Activated CD8-positive, alpha-beta memory T cell treated with anti-CD3 and anti-CD28 coated beads for 48 hours (primary cell): ENCODE data around the gene TFF3.
A peak's percentile ranks its signal among the peaks of the same experiment; 100 is the strongest.

Experiments used
- DNase-seq, 3 experiments: peaks; one replicate each; pipeline ENCODE4 v3.0.0-alpha.2; 2020; ENCODE audit warnings: low read depth in 2 of 3, low spot score in 2 of 3

Gene TFF3

DNA sequence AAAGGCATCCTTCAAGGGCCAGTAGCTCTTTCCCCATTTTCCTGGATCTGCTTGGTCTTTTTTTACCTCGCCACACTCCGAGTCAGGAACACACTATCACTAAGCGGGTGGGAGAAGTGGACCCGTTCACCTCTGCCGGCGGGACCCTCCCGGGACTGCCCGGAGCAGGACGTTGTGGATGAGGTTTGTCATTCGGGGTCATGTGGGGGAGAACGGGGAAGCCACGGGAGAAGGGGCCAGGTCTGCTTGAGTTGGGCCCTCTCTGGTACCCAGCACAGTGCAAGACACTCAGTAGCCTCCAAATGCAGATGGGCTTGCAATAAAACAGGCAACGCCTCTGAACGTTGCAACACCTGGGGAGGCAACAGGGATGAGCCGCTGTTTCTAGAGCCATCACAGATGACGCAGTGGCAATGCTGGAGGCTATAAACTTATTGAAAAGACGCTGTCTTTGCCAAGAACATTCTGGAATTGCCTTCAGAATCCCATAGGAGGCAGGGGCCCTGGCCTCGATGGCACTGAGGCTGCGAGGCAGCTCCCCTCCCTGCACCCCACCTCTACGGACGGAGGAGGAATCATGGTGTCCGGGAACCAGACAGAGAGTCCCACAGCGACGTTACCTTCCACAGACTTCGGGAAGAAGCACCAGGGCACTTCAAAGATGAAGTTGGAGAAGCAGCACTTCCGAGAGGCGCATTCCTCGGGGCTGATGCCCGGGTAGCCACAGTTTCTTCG, 31.8 kb upstream of the TFF3 start:
- no peak for DNase-seq

- DNase-seq = no peak
Observed at GRCh38 chr21:42346441-42346840, 31.2 kb upstream of the TFF3 start.

- no peak for DNase-seq
Observed at GRCh38 chr21:42344631-42345030, 29.4 kb upstream of the TFF3 start.

DNA sequence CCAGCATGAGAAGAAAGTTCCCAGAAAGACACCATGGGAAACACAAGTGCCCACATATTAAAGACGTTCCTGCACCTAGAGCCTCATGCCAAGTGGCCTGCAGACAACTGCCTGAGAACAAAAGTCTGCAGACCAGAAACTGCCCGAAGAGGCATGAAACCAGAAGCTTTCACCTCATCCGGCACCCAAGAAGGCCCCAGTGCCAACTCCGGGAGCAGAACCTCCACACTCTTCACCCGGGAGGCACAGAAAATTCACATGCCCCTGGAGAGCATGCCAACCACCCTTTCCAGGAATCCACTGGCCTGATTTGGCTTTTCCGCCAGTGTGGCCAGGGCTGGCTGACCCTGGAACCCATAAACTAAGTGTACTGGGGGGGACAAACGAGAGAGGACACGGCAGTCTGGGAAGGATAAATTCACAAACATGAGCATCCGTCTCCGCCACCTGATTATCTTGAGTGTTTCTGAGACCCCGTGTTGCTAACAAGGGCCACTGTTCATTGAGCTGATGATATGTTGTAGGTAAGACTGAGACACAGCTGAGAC, 28.8 kb upstream of the TFF3 start:
- DNase-seq = no peak

DNA sequence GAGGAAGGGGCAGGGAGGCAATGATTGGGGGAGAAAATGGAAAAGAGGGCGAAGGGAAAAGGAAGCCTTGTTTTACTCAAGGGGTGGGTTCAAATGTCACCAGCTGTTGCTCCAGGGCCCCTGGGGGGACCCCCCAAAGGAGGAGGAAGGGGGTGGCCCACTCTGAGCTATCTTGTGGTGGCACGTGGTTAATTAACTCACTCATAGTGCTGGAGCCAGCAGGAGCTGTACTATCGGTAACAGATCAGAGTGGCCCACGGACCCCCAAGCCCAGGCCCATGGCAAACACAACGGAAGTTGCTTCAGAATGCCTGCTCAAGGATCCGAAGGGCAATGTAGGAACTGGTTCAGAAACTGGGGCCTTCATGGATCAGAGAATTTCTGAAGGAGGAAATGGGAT, 28.3 kb upstream of the TFF3 start:
- DNase-seq = no peak

GRCh38 chr21:42343101-42343500, 27.9 kb upstream of the TFF3 start:
- no peak for DNase-seq

DNA sequence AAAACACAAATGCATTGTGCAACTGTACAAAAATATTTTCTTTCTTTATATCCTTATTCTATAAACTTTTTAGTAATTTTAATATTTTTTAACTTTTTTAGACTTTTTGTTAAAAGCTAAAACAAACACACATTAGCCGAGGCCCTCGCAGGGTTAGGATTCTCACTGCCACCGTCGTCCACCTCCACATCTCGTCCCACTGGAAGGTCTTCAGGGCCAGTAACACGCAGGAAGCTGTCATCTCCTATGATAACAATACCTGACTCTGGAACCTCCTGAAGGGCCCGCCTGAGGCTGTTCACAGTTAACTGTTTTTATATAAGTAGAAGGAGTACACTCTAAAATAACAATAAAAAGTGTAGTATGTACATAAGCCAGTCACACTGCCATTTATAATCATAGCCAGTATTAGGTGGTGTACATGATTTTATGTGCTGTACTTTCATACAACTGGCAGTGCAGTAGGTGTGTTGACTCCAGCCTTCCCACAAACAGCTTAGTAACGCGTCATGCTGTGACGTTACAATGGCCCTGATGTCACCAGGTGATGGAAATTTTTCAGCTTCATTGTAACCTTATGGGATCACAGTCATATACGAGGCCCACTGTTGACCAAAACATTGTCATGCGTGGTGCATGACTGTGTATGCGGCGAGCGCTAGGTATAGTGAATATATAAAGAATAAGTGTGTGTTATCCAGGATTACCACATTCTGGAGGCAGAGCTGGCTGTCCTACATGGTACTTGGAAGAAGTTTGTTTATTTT, 26.8 kb upstream of the TFF3 start:
- no peak for DNase-seq

DNA sequence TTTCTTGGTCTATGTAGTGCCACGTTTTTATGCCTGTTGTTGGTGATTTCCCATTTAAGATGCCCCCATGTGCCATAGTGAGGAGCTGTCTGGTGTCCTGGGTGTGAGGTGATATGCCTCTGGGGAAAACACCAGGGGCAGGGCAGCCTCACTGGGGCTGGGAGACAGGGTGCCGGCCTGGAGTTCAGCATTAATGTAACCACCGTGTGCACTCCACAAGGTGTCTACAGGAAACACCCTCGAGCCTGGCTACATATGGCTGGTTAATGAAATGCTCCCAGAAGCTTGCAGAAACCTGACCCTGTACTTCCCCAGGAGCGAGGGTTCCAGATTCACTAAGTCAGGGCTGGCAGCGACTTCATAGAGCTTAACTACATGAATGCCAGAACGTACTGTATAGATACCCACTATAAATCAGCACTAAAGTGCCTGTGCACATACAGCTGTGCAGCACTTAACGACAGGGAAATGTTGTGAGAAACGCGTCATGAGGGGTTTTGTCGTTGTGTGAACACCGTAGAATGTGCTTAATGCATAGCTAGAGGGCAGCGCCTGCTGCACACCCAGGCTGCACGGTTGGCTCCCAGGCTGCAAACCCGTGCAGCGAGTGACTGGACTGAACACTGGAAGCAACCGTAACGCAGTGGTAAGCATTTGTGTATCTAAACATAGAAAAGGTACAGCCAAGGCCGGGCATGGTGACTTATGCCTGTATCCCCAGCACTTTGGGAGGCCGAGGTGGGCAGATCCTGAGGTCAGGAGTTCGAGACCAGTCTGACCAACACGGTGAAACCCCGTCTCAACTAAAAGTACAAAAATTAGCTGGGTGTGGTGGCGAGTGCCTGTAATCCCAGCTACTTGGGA, 25.2 kb upstream of the TFF3 start:
- DNase-seq = no peak

GRCh38 chr21:42338729-42339715, 23.8 kb upstream of the TFF3 start:
- DNase-seq = no peak

DNA sequence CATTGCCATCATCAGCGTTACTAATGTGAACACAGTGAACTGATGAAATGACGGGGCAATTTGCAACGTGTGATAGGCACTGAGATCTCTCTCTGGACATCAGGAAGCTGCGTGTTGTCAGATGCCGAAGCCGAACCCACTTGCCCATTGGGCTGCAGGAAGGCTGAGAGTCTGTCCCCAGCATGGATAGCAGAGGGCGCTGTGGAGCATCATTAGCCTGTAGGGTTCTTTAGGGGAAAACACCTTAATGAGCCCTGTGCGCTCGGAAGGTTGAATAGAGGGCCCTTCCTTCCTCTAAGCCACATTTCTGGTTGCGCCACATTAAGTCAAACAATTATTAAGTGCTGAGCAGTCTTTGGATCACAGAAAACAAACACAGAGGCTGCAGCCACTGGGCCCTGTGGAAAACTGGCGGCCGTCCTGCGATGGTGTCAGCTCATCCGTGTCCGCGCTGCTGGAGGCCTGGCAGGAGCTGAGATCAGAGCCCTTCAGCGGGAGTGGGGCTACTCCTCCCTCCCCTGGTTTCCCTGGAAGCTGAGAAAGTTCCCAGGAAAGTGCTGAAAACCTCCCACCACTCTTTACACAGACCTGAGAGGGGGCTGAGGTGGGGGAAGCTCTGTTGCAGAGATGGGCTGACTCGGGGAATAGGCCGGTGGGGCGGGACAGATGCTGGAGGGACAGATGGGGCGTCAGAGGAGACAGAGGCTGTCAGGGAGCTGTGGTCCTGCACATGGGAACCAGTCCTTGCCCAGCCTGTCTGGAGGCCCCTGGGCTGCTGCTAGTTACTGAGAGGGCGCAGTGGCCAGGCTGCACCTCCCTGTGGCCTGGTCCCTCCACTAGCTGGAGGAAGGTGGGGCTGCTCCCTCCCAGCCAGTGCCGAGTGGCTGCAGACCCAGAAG, 22.9 kb upstream of the TFF3 start:
- peak; percentile 38 to 68 (median 40) for DNase-seq

DNA sequence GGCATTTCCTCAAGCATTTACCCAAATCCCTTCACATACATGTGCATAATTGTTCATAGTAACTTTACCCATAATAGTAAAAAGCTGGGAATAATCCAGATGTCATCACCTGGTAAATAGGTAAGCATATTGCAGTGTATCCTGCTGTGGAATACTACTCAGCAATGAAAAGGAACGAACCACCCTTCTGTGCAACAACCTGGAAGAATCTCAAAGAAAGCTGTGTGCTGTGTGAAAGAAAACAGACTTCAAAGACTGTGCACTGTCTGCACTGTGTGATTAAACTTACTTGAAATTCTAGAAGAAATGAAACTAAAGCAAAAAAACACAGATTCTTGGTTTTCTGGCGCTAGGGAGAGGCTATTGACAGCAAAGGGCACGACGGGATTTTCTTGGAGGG, 22.1 kb upstream of the TFF3 start:
- DNase-seq = no peak

- no peak for DNase-seq
Observed at GRCh38 chr21:42336054-42336453, 20.8 kb upstream of the TFF3 start.

DNA sequence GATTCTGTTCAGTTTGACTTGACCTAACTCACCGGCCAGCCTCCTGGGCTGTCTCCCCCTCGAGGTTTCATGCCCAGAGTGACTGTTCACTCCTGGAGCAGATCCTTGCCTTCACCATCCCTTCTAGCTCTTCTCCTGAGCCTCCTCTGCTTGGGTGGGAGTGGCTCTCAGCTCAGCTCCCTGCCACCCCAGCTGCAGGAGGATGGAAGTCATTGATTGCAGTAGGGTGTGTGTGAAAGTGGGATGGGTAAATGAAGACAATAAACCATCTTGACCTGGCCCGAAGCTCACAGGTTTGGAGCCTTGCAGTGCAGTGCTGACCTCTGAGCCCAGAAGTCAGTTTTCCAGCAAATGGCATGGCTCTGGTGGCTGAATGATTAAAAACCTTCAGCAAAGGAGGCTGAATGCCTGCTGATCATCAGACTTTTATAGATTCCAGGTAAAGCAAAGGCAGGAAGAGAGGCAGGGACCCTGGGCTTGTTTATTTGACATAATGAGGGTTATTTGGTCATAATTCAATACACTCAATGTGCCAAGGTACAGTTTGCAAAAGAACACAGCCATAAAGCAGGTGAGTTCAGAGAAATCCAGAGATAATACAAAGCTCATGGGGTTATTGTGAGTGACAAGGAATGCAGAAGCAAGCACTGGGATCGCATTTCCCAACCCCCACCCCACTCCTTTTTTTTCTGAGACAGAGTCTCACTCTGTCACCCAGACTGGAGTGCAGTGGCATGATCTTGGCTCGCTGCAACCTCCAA, 17.5 kb upstream of the TFF3 start:
- DNase-seq = no peak

DNA sequence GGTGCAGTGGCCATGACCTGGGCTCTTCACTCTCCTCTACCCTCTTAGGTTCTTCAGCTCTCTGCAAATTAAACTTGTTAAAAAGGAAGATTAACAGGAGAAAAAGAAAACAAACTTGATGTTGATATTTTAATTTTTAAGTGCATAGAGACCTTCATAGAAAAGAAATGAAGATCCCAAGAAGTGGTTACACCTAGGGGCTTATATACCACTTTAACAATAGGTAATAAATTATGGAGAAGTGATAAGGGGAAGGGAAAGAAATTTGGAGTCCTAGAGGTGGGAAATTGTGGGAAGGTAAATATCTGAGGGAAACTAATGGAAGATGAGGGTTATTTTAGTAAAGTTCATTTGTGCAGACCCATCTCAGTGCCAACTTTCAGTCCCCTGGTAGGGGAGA, 16.5 kb upstream of the TFF3 start:
- DNase-seq = no peak

DNA sequence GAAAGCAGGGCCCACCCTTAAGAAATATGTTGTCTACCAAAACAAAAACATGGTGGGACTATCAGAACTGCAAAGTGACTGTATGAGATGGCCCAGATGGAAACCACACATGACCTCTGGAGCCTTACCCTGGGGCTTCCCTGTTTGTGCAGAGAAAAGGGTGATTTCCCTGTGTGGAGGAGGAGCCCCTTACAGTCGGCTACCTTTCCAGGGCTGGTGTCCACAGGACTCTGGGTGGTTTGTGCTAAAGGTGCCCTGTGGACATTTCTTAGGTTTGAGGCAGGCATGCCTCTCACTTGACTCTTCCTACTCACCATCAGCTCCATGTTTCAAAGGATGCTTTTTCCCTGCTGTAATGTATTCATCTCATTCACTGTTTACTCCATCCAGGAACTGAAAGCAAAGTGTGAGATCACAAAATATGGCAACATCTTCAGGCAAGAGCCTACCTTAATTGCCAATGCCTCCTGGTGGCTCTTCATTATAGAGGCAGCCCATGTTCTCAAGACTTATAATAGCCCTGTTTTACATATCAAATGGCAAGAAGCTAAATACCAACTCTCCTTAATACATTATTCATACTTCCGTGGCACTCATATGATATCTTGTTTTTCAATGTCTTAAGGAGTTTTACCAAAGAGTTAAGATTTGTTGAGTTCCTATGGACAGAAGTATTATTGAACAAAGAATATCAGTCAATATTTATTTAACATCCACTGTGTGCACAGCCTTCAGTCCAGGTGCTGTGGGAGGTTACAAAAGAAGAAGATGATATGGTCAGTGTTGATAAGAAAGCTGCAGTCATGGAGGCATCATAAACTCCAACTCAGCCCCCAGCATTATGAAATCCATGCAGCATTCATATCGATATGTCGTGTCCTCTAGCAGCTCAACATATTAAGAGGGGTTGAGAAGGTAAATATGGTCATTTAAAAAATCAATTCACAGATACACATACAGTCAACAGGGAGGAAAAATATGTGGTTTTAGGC, 15.5 kb upstream of the TFF3 start:
- no peak for DNase-seq

GRCh38 chr21:42324896-42325295, 9.7 kb upstream of the TFF3 start:
- no peak for DNase-seq

- no peak for DNase-seq
Observed at GRCh38 chr21:42321845-42322244, 6.6 kb upstream of the TFF3 start.
